Measurements from ENCODE around the gene FGF12.

FGF12 gene

GRCh38 chr3:192249516-192249915 lies 477.8 kb downstream of the FGF12 start:
- H3K27me3 ChIP-seq (ENCODE audit: insufficient read depth, low read length): no peaks in the 10 kb centered on the region
- no peak overlapping the region for H3K23ac ChIP-seq (ENCODE audit: low read length)
- no peak overlapping the region for H4K12ac ChIP-seq (ENCODE audit: low read depth, low read length)
- H3K36me3 ChIP-seq (ENCODE audit: control insufficient read depth in 1 of 2, insufficient read depth in 2 of 2, low read length in 2 of 2): no peaks in the 10 kb centered on the region
- H2BK12ac ChIP-seq (ENCODE audit: low read length): no peak overlapping the region
- no peak overlapping the region for H3K27ac ChIP-seq (ENCODE audit: low read depth, low read length)
- no peak overlapping the region for H2AK5ac ChIP-seq (ENCODE audit: low read length)
- H3K9ac ChIP-seq (ENCODE audit: low read length): no peak overlapping the region
- H3K4me2 ChIP-seq (ENCODE audit: low read length): no peak overlapping the region
- no peak overlapping the region for H2BK5ac ChIP-seq (ENCODE audit: low read depth, low read length, poor library complexity)
- H3K14ac ChIP-seq (ENCODE audit: low read length): no peak overlapping the region
- H2BK120ac ChIP-seq (ENCODE audit: insufficient read depth, low read length, poor library complexity): no peak overlapping the region
- no peaks in the 10 kb centered on the region for H3K79me2 ChIP-seq (ENCODE audit: control insufficient read depth, insufficient read depth, low read length, poor library complexity)
- H3K4ac ChIP-seq (ENCODE audit: low read depth, low read length): no peak overlapping the region
- no peak overlapping the region for H3K4me3 ChIP-seq (ENCODE audit: low read depth, low read length)
- H4K91ac ChIP-seq (ENCODE audit: low read depth, low read length): no peak overlapping the region
- no CpG with 5 or more reads among the region's 3 CpGs for WGBS (ENCODE audit: extremely low coverage, insufficient coverage, insufficient read length)
- no peaks in the 10 kb centered on the region for H3K9me3 ChIP-seq (ENCODE audit: insufficient read depth, low read depth, low read length)
- DNase-seq: no peak
- H3K4me1 ChIP-seq (ENCODE audit: control insufficient read depth in 1 of 2, insufficient read depth in 2 of 2, low read length in 2 of 2): no peaks in the 10 kb centered on the region
- no peak overlapping the region for H3K18ac ChIP-seq (ENCODE audit: low read length)
- no peak overlapping the region for H2AFZ ChIP-seq (ENCODE audit: insufficient read depth, low read length, poor library complexity)
- H4K8ac ChIP-seq (ENCODE audit: low read depth, low read length): no peak overlapping the region
- H3K79me1 ChIP-seq (ENCODE audit: low read length): no peaks in the 10 kb centered on the region

GRCh38 chr3:192246847-192247559 lies 480.3 kb downstream of the FGF12 start:
- no peaks in the 10 kb centered on the region for H3K79me1 ChIP-seq (ENCODE audit: low read length)
- H4K8ac ChIP-seq (ENCODE audit: low read depth, low read length): no peak overlapping the region
- no peak overlapping the region for H2AK5ac ChIP-seq (ENCODE audit: low read length)
- H2BK120ac ChIP-seq (ENCODE audit: insufficient read depth, low read length, poor library complexity): no peak overlapping the region
- H3K36me3 ChIP-seq (ENCODE audit: control insufficient read depth in 1 of 2, insufficient read depth in 2 of 2, low read length in 2 of 2): no peaks in the 10 kb centered on the region
- no peak overlapping the region for H2AFZ ChIP-seq (ENCODE audit: insufficient read depth, low read length, poor library complexity)
- H2BK5ac ChIP-seq (ENCODE audit: low read depth, low read length, poor library complexity): no peak overlapping the region
- no peak overlapping the region for H3K23ac ChIP-seq (ENCODE audit: low read length)
- H3K9ac ChIP-seq (ENCODE audit: low read length): no peak overlapping the region
- H3K14ac ChIP-seq (ENCODE audit: low read length): no peak overlapping the region
- H3K79me2 ChIP-seq (ENCODE audit: control insufficient read depth, insufficient read depth, low read length, poor library complexity): no peaks in the 10 kb centered on the region
- H3K4me1 ChIP-seq (ENCODE audit: control insufficient read depth in 1 of 2, insufficient read depth in 2 of 2, low read length in 2 of 2): no peaks in the 10 kb centered on the region
- H3K4me2 ChIP-seq (ENCODE audit: low read length): no peak overlapping the region
- H3K4me3 ChIP-seq (ENCODE audit: low read depth, low read length): no peak overlapping the region
- WGBS (ENCODE audit: extremely low coverage, insufficient coverage, insufficient read length): no CpG with 5 or more reads among the region's 1 CpG
- no peak overlapping the region for H4K91ac ChIP-seq (ENCODE audit: low read depth, low read length)
- no peaks in the 10 kb centered on the region for H3K9me3 ChIP-seq (ENCODE audit: insufficient read depth, low read depth, low read length)
- no peak for DNase-seq
- H3K18ac ChIP-seq (ENCODE audit: low read length): no peak overlapping the region
- no peaks in the 10 kb centered on the region for H3K27me3 ChIP-seq (ENCODE audit: insufficient read depth, low read length)
- H4K12ac ChIP-seq (ENCODE audit: low read depth, low read length): no peak overlapping the region
- no peak overlapping the region for H2BK12ac ChIP-seq (ENCODE audit: low read length)
- H3K27ac ChIP-seq (ENCODE audit: low read depth, low read length): no peak overlapping the region
- no peak overlapping the region for H3K4ac ChIP-seq (ENCODE audit: low read depth, low read length)

DNA sequence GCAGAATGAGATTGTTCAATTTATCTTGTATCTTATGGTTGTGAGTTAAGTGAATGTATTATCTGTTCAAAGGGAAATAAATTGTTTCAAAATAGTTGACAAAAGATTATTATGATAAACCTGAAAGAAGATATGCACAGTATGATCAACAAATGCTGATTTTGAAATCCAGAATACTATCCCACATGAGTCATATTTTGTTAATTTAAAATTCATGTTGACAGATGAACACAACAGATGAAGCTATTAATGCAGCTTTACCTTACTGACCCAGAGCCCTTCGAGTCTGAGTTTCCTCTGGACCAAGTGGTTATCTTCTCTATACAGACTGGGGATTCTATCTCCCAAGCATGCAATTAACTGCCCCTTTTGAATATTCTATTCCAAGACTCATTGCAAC lies 482.8 kb downstream of the FGF12 start:
- H3K9ac ChIP-seq (ENCODE audit: low read length): no peak overlapping the region
- no CpG with 5 or more reads among the region's 1 CpG for WGBS (ENCODE audit: extremely low coverage, insufficient coverage, insufficient read length)
- no peak overlapping the region for H2AK5ac ChIP-seq (ENCODE audit: low read length)
- no peak overlapping the region for H4K91ac ChIP-seq (ENCODE audit: low read depth, low read length)
- no peak overlapping the region for H3K23ac ChIP-seq (ENCODE audit: low read length)
- H4K12ac ChIP-seq (ENCODE audit: low read depth, low read length): no peak overlapping the region
- no peak overlapping the region for H2AFZ ChIP-seq (ENCODE audit: insufficient read depth, low read length, poor library complexity)
- H3K14ac ChIP-seq (ENCODE audit: low read length): no peak overlapping the region
- H3K27ac ChIP-seq (ENCODE audit: low read depth, low read length): no peak overlapping the region
- no peak overlapping the region for H4K8ac ChIP-seq (ENCODE audit: low read depth, low read length)
- no peaks in the 10 kb centered on the region for H3K36me3 ChIP-seq (ENCODE audit: control insufficient read depth in 1 of 2, insufficient read depth in 2 of 2, low read length in 2 of 2)
- no peaks in the 10 kb centered on the region for H3K27me3 ChIP-seq (ENCODE audit: insufficient read depth, low read length)
- H3K4me3 ChIP-seq (ENCODE audit: low read depth, low read length): no peak overlapping the region
- no peak overlapping the region for H3K4me2 ChIP-seq (ENCODE audit: low read length)
- no peaks in the 10 kb centered on the region for H3K79me1 ChIP-seq (ENCODE audit: low read length)
- H3K79me2 ChIP-seq (ENCODE audit: control insufficient read depth, insufficient read depth, low read length, poor library complexity): no peaks in the 10 kb centered on the region
- H2BK5ac ChIP-seq (ENCODE audit: low read depth, low read length, poor library complexity): no peak overlapping the region
- H3K4ac ChIP-seq (ENCODE audit: low read depth, low read length): no peak overlapping the region
- H2BK120ac ChIP-seq (ENCODE audit: insufficient read depth, low read length, poor library complexity): no peak overlapping the region
- H3K4me1 ChIP-seq (ENCODE audit: control insufficient read depth in 1 of 2, insufficient read depth in 2 of 2, low read length in 2 of 2): no peaks in the 10 kb centered on the region
- H3K18ac ChIP-seq (ENCODE audit: low read length): no peak overlapping the region
- peak in 1 of 2 donors; percentile 42 for DNase-seq
- H3K9me3 ChIP-seq (ENCODE audit: insufficient read depth, low read depth, low read length): no peaks in the 10 kb centered on the region
- no peak overlapping the region for H2BK12ac ChIP-seq (ENCODE audit: low read length)

- Histone ChIP-seq H3K9ac (ENCODE audit: low read length) (no peak overlapping the region), H4K8ac (ENCODE audit: low read depth, low read length) (no peak overlapping the region), H4K91ac (ENCODE audit: low read depth, low read length) (no peak overlapping the region), H3K79me2 (ENCODE audit: control insufficient read depth, insufficient read depth, low read length, poor library complexity) (no peaks in the 10 kb centered on the region), H3K4me1 (ENCODE audit: control insufficient read depth in 1 of 2, insufficient read depth in 2 of 2, low read length in 2 of 2) (no peaks in the 10 kb centered on the region), H3K27ac (ENCODE audit: low read depth, low read length) (no peak overlapping the region), H4K12ac (ENCODE audit: low read depth, low read length) (no peak overlapping the region), H2AK5ac (ENCODE audit: low read length) (no peak overlapping the region), H3K9me3 (ENCODE audit: insufficient read depth, low read depth, low read length) (no peaks in the 10 kb centered on the region), H3K18ac (ENCODE audit: low read length) (no peak overlapping the region), H2BK120ac (ENCODE audit: insufficient read depth, low read length, poor library complexity) (no peak overlapping the region), H3K79me1 (ENCODE audit: low read length) (no peaks in the 10 kb centered on the region), H3K4me2 (ENCODE audit: low read length) (no peak overlapping the region), H3K14ac (ENCODE audit: low read length) (no peak overlapping the region), H3K4ac (ENCODE audit: low read depth, low read length) (no peak overlapping the region), H2BK5ac (ENCODE audit: low read depth, low read length, poor library complexity) (no peak overlapping the region), H3K4me3 (ENCODE audit: low read depth, low read length) (no peak overlapping the region), H2BK12ac (ENCODE audit: low read length) (no peak overlapping the region), H2AFZ (ENCODE audit: insufficient read depth, low read length, poor library complexity) (no peak overlapping the region), H3K36me3 (ENCODE audit: control insufficient read depth in 1 of 2, insufficient read depth in 2 of 2, low read length in 2 of 2) (no peaks in the 10 kb centered on the region), H3K23ac (ENCODE audit: low read length) (no peak overlapping the region), H3K27me3 (ENCODE audit: insufficient read depth, low read length) (no peaks in the 10 kb centered on the region)
- no CpG with 5 or more reads among the region's 1 CpG for WGBS (ENCODE audit: extremely low coverage, insufficient coverage, insufficient read length)
- DNase-seq: no peak
Observed at GRCh38 chr3:192239956-192240355, 487.4 kb downstream of the FGF12 start.
